DMS153 treated with DMSO at 0.1 percent for 48 hours (cell line): ENCODE results near the gene DENND1A.

Experiments used
- DNase-seq: peaks from one replicate; lab custom pipeline; 2025; ENCODE audit not compliant: unreplicated experiment; lab: John Stamatoyannopoulos, UW

Gene DENND1A

DNA sequence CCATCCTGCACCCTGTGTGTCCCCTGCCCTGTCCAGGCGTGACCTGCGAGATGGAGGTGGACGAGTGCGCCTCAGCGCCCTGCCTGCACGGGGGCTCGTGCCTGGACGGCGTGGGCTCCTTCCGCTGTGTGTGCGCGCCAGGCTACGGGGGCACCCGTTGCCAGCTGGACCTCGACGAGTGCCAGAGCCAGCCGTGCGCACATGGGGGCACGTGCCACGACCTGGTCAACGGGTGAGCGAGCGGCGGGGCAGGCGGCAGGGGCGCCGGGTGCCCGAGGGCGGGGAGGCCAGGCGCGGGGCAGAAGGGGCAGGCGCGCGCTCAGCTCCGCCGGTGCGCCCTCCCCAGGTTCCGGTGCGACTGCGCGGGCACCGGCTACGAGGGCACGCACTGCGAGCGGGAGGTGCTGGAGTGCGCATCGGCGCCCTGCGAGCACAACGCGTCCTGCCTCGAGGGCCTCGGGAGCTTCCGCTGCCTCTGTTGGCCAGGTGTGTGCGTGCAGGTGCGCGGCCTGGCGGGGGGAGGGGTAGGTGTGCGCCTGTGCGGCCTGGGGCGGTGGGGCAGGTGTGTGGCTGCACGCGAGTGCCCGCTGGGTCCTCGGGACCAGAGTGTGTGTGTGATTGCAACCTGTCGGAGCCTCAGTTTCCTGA lies 563.9 kb downstream of the DENND1A start:
- no peak for DNase-seq

- DNase-seq = no peak
Measured at GRCh38 chr9:123365287-123365880, 564.5 kb downstream of the DENND1A start.

DNA sequence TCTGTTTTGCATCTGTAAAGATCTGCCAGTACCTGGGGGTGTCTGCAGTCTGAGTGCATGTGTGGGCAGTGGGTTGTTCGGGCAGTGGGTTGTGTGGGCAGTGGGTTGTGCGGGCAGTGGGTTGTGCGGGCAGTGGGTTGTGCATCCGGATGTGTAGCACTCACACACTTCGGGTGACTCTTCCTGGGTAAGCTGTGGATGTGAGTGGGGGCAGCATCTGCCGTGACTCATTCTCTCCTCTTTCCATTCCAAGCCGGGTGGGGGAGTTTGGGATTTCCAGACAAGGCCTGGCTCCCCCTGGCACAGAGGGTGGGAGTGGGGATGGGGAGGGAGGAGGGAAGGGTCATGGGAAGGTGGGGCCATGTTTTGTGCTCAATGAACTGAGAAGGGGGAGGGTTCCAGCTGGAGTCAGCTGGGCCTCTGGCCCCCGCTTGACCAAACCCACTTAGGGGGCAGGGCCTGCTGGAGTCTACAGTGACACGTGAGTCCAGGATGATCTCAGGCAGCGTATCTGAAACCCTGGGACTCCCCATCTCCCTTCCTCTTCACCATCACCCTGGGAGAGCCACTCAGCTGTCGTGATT lies 565.6 kb downstream of the DENND1A start:
- no peak for DNase-seq

GRCh38 chr9:123362856-123363255 lies 567.1 kb downstream of the DENND1A start:
- no peak for DNase-seq

- no peak for DNase-seq
Measured at GRCh38 chr9:123361731-123362510, 568.0 kb downstream of the DENND1A start.

DNA sequence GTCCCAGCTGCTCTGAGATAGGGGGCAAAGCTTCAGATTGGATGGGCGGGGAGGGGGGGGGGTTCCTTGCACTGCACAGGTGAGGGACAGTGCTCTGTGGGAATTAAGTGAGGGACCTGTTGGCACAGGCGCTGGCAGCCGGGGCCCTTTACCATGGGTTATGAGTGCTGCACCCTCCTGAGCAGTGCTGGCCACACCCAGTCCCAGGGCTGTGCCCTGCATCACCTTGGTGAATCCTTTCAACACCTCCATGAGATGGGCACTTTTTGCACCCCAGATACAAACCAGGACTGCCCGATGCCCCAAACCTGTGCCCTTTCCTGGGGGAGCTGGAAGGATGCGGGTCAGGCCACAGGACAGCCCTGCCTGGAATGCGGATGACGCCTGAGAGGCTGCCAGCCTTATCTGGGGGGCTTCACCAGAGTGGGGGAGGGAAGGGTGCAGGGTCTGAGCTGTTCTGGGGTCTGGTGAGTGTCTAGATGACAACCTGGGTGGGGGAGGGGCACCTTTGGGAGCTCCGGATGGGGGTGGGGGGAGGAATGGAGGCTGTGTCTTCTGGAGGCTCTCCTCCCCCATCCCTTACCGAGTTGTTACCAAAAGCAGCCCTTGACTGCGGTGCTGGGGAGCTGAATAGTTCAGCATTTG lies 568.7 kb downstream of the DENND1A start:
- no peak for DNase-seq

DNA sequence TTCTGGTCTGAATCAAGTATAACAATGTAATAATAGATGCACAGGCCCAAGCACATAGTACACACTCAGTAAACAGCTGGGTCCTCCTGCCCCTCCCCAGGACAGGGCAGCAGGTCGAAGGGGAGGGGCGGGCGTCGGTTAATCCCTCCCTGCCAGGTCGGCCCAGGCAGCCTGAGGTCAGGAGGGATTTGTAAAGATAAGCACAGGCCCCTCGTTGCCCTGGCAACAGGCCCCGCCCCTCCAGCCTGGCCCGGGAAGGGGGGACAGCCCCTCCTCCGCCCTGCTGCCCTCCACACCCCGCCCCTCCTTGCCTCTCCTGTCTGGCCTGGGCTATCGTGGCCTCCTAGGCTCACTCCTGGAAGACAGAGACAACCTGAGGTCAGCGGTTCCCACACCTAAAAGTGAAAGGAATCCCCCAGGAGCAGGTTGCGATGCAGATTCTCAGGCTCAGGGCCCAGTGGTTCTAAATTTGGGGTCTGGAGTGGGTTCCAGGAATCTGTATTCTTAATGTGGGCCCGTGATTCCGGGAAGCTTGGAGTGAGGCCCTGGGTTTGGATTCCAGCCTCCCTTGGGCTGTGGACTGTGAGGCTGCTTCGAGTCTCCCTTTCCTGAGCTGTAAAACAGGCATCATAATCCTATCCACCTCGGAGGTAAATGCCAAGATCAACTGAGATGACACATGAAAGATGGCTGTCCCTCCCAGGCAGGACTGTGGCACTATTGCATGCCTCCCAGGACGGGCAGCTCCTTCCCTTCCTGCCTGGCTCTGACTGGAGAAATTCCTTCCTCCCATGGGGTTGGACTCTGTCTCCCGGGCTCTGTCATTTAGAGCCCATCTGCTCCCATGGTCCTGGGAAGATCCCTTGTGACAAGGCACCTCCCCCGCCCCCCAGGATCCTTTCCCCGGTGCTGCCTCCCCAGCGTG lies 569.5 kb downstream of the DENND1A start:
- DNase-seq = peak; percentile 30

DNA sequence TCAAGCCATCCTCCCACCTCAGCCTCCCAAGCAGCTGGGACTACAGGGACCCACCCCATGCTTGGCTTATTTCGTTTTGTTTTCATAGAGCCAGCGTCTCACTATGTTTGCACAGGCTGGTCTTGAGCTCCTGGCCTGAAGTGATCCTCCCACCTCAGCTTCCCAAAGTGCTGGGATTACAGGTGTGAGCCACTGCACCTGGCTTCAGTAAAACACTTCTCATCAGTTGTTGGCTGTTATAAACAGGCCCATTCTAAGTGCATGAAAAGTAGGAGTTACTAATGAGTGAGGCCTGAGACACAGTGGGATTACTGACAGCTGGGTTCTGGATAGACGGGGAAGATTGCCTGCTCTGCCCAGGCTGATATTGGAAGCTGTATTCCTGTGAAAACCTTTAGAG lies 570.4 kb downstream of the DENND1A start:
- DNase-seq = no peak

GRCh38 chr9:123359106-123359505 lies 570.8 kb downstream of the DENND1A start:
- DNase-seq = no peak

DNA sequence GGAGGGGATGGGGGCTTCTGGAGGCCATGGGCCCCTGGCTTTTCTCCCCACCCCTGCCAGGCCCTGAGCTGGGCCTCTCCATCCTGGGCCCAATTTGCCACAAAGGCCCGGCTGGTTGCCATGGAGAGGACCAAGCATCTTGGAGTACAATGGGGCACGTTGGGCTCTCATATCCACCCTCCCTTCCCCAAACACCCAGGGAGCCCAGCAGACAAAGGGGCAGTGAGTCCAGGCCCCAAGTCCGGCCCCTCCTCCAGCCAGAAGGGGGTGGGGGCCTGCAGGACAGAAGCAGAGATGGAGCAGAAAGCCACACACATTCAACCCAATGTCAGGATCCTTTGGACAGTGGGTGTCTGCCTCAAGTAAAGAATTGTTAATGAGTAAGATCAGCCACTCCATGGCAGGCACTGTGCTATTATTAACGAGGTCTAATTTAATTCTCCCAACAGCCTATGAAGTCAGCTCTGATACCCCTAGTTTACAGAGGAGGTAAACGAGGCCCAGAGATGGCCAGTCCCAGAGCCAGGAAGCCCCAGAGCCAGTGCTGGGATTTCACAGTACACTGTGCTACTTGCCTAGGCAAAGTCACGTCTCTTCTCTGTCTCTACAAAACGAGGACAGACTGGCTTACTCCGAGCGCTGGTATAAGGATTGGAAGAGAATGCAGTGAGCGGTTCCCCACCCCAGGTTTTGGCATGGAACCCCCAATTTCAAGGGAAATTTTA lies 571.6 kb downstream of the DENND1A start:
- DNase-seq = no peak

GRCh38 chr9:123357743-123358059 lies 572.2 kb downstream of the DENND1A start:
- no peak for DNase-seq

DNA sequence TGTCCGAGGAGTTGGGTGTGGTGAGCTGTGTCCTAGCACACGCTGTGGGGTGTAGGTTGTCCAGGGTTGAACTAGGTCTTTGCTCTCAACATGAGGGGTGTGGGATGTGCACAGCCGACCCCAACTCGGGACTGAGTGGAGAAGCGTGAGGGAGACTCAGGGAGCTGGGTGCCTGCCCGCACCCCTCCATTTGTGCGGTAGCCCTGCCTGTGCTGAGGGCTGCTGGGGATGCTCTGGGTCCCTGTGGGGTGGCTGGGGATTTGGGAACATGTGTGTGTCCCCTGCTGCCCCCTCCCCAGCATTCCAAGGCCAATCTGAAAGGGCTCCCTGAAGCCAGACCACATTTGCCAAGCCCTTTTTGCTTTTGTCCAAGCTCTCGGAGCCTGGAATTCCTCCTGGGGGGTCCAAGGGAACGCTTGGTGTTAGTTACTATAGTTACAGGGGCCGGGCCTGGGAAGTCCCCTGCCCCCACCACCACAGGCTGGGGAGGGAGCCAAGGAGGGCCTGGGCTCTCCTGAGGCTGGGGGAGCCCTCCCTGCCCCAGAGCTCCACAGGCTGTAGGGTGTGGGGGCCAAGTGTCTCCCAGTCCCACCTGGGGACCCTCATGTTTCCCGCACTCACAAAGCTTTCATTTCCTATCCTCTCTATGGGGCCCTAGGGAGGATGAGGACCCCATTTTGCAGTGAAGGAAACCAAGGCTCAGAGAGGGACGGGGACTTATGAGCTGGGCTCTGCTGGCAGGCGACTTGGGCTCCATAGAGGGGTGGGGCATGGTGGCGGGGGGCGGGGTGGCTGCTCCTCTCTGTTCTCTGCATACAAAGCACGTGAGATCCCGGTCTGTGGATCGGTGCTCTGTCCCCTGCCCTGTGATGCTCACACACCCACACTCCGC lies 572.8 kb downstream of the DENND1A start:
- DNase-seq = no peak

GRCh38 chr9:123355761-123356431 lies 574.0 kb downstream of the DENND1A start, which contains the start of gene CRB2:
Gene CRB2, plus strand, starts transcription at chr9:123356197. Its CDS starts 64 bp downstream, at chr9:123356261.
- DNase-seq = no peak

DNA sequence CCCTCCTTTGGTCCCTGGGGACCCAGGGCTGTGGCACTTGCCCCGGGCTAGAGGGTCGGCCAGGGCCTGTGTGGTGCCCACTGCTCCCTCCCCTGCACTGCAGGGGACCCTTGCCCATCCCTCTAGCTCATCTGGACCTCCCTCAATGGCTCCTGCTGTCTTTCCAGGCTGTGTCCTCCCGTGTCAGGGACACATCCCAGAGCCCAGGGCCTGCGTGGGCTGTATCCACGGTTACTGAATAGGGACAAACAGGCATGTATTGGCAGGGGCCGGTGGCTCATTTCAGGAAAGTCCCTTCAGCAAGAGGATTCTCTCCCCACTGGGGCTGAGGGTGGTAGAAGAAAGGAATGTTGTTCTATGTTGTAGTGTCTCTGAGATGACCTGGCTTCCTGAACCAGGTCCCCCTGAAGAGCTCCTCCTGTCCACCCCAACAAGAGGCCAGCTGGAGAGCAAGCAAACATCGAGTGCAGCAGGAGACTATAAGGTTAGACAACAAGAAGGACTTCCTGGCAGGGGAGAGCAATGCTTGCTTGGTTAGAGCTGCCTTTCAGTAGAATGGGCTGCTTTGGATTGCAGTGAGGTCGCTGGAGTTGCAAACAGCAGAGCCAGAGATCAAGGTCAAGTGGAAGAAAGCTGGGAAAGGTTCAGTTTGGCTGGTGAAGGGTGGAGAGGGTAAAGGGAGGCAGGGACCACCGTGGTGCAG lies 575.0 kb downstream of the DENND1A start:
- no peak for DNase-seq

DNA sequence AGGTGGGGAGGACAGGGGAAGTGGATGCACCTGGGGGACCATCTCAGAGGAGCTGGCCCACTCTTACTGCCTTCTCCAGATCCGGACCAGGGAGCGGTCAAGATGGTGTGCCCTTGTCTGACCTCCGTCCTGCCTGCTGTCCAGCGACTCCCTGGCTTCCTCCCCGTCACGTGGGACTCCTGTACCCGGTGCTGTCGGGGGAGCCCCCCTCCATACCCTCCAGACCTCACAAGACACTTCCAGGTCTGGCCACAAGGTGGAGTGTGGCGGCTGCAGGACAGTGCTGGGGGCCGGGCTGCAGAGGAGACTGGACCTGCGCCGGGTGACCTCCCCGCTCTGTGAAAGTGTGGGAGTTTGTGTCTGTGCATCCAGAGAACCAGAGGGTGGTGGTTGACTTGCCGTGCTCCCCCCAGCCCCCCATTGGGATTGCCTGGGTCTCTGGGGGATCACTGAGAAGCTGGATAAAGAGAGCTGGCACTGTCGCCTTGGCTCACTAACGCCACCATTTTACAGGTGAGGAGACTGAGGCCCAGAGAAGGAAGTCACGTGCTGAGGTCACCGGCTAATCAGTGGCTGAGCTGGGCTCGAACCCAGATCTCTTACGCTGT lies 575.8 kb downstream of the DENND1A start:
- DNase-seq = peak; percentile 58

DNA sequence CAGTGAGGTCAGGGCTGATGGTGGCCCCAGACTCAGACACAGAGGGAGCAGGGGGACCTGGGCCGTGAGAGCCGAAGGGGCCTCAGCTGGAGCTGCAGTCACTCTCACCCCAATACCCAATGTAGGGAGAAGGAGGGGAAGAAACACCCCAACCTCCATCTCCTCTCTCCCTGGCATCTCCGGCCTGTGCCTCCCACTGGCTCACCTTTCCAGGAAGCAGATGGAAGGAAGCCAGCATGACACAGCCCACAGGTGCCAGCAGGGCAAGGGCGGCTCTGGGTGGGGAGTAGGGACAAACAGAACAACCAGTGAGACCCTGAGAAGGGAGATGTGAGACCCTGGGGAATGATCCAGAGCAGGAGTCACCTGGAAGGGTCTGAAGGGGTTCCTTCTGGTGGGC lies 576.9 kb downstream of the DENND1A start:
- DNase-seq = no peak
